Measurements from ENCODE around the gene CNTNAP5. TPM values are rescaled to one million over a fixed set of nuclear protein-coding genes. Genes with fewer than 3 reads are reported as not detected.

CNTNAP5 gene
- total and polyA plus RNA-seq, 2 experiments from 2014 or later, result 0.28 TPM; not detected in 1

- 64% methylated on average over 4 of the region's 4 CpGs for WGBS (ENCODE audit: low lambda C conversion rate, missing lambda C conversion rate)
- Histone ChIP-seq H3K4me3 (no peak overlapping the region), H3K79me2 (no peaks in the 10 kb centered on the region), H3K27me3 (no peaks in the 10 kb centered on the region), H3K36me3 (replicated peaks; ENCODE audit: insufficient read depth, low read depth) (no peaks in the 10 kb centered on the region), H3K4me1 (ENCODE audit: insufficient read depth) (no peaks in the 10 kb centered on the region), H3K9me3 (ENCODE audit: low read depth) (no peaks in the 10 kb centered on the region), H3K4me2 (no peak overlapping the region), H3K27ac (no peak overlapping the region), H4K20me1 (ENCODE audit: insufficient read depth, poor library complexity, severe bottlenecking) (no peaks in the 10 kb centered on the region), H2AFZ (no peak overlapping the region), H3K9me2 (replicated peaks; ENCODE audit: insufficient read depth) (no peaks in the 10 kb centered on the region)
- DNase-seq (ENCODE audit: low spot score), result no peak
- TF ChIP-seq EZH2 (IDR thresholded peaks at IDR 0.05; ENCODE audit: borderline replicate concordance), result no peak
- TF ChIP-seq, protein P1, sequence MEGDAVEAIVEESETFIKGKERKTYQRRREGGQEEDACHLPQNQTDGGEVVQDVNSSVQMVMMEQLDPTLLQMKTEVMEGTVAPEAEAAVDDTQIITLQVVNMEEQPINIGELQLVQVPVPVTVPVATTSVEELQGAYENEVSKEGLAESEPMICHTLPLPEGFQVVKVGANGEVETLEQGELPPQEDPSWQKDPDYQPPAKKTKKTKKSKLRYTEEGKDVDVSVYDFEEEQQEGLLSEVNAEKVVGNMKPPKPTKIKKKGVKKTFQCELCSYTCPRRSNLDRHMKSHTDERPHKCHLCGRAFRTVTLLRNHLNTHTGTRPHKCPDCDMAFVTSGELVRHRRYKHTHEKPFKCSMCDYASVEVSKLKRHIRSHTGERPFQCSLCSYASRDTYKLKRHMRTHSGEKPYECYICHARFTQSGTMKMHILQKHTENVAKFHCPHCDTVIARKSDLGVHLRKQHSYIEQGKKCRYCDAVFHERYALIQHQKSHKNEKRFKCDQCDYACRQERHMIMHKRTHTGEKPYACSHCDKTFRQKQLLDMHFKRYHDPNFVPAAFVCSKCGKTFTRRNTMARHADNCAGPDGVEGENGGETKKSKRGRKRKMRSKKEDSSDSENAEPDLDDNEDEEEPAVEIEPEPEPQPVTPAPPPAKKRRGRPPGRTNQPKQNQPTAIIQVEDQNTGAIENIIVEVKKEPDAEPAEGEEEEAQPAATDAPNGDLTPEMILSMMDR (IDR thresholded peaks at IDR 0.05; ENCODE audit: poor library complexity), result no peak
- TF ChIP-seq EZH2phosphoT487 (IDR thresholded peaks at IDR 0.05; ENCODE audit: low read depth, severe bottlenecking, unreplicated experiment), result no peak
These were observed 731.0 kb downstream of the CNTNAP5 start for GRCh38 chr2:124756048-124756447.

DNA sequence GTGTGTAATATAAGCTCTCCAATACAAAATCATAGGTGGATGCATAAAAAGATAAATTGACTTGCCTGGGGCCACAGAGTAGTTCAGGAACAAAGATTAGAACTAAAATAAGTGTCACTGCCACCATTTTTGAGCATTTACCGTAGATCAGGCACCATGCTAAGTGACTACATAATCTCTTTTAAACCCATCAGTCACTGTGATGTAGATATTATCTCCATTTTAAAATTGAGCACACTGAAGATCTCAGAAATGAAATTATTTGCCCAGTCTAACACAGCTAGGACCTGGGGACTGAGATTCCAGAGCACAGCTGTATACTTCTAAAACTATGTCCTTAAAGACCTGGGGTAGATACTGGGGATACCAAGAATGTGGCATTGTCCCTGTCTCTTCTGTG lies 737.3 kb downstream of the CNTNAP5 start:
- Histone ChIP-seq H3K27ac (no peak overlapping the region), H2AFZ (no peak overlapping the region), H3K4me1 (ENCODE audit: insufficient read depth) (no peaks in the 10 kb centered on the region), H3K9me2 (replicated peaks; ENCODE audit: insufficient read depth) (no peaks in the 10 kb centered on the region), H3K27me3 (no peaks in the 10 kb centered on the region), H4K20me1 (ENCODE audit: insufficient read depth, poor library complexity, severe bottlenecking) (no peaks in the 10 kb centered on the region), H3K79me2 (no peaks in the 10 kb centered on the region), H3K4me3 (no peak overlapping the region), H3K4me2 (no peak overlapping the region), H3K36me3 (replicated peaks; ENCODE audit: insufficient read depth, low read depth) (no peaks in the 10 kb centered on the region), H3K9me3 (ENCODE audit: low read depth) (no peaks in the 10 kb centered on the region)
- 85% methylated on average over 1 of the region's 1 CpG for whole genome bisulfite sequencing (ENCODE audit: low lambda C conversion rate, missing lambda C conversion rate)
- TF ChIP-seq EZH2 (IDR thresholded peaks at IDR 0.05; ENCODE audit: borderline replicate concordance) (no peak), EZH2phosphoT487 (IDR thresholded peaks at IDR 0.05; ENCODE audit: low read depth, severe bottlenecking, unreplicated experiment) (no peak)
- TF ChIP-seq, protein P1 (IDR thresholded peaks at IDR 0.05; ENCODE audit: poor library complexity), result no peak
- DNase-seq (ENCODE audit: low spot score), result no peak

- no peak overlapping the region for H3K27ac ChIP-seq
- no peaks in the 10 kb centered on the region for H3K79me2 ChIP-seq
- H3K4me1 ChIP-seq (ENCODE audit: insufficient read depth), result no peaks in the 10 kb centered on the region
- H2AFZ ChIP-seq, result no peak overlapping the region
- DNase-seq (ENCODE audit: low spot score), result no peak
- WGBS (ENCODE audit: low lambda C conversion rate, missing lambda C conversion rate), result 92% methylated on average over 9 of the region's 9 CpGs
- H3K4me2 ChIP-seq, result no peak overlapping the region
- no peaks in the 10 kb centered on the region for H3K36me3 ChIP-seq (replicated peaks; ENCODE audit: insufficient read depth, low read depth)
- no peak overlapping the region for H3K4me3 ChIP-seq
- H4K20me1 ChIP-seq (ENCODE audit: insufficient read depth, poor library complexity, severe bottlenecking), result no peaks in the 10 kb centered on the region
- no peaks in the 10 kb centered on the region for H3K9me2 ChIP-seq (replicated peaks; ENCODE audit: insufficient read depth)
- TF ChIP-seq EZH2phosphoT487 (IDR thresholded peaks at IDR 0.05; ENCODE audit: low read depth, severe bottlenecking, unreplicated experiment), result no peak
- no peak for TF ChIP-seq EZH2 (IDR thresholded peaks at IDR 0.05; ENCODE audit: borderline replicate concordance)
- TF ChIP-seq, protein P1 (IDR thresholded peaks at IDR 0.05; ENCODE audit: poor library complexity), result no peak
- H3K27me3 ChIP-seq, result no peaks in the 10 kb centered on the region
- H3K9me3 ChIP-seq (ENCODE audit: low read depth), result no peaks in the 10 kb centered on the region
These were observed 738.5 kb downstream of the CNTNAP5 start for GRCh38 chr2:124763611-124764010.

- no peaks in the 10 kb centered on the region for H3K27me3 ChIP-seq
- TF ChIP-seq EZH2 (IDR thresholded peaks at IDR 0.05; ENCODE audit: borderline replicate concordance) (no peak), EZH2phosphoT487 (IDR thresholded peaks at IDR 0.05; ENCODE audit: low read depth, severe bottlenecking, unreplicated experiment) (no peak)
- TF ChIP-seq, protein P1 (IDR thresholded peaks at IDR 0.05; ENCODE audit: poor library complexity), result no peak
- DNase-seq (ENCODE audit: low spot score), result no peak
- no peak overlapping the region for H3K4me2 ChIP-seq
- whole genome bisulfite sequencing (ENCODE audit: low lambda C conversion rate, missing lambda C conversion rate), result 90% methylated on average over 5 of the region's 5 CpGs
- H4K20me1 ChIP-seq (ENCODE audit: insufficient read depth, poor library complexity, severe bottlenecking), result no peaks in the 10 kb centered on the region
- H2AFZ ChIP-seq, result no peak overlapping the region
- no peaks in the 10 kb centered on the region for H3K79me2 ChIP-seq
- H3K27ac ChIP-seq, result no peak overlapping the region
- H3K4me3 ChIP-seq, result no peak overlapping the region
- H3K4me1 ChIP-seq (ENCODE audit: insufficient read depth), result no peaks in the 10 kb centered on the region
- no peaks in the 10 kb centered on the region for H3K9me3 ChIP-seq (ENCODE audit: low read depth)
- H3K36me3 ChIP-seq (replicated peaks; ENCODE audit: insufficient read depth, low read depth), result no peaks in the 10 kb centered on the region
- H3K9me2 ChIP-seq (replicated peaks; ENCODE audit: insufficient read depth), result no peaks in the 10 kb centered on the region
These were observed 749.7 kb downstream of the CNTNAP5 start for GRCh38 chr2:124774781-124775180.
